Keratinocyte (primary cell): Measurements from ENCODE around the gene OSBPL5.

Source experiments
- EZH2 ChIP-seq: IDR thresholded peaks from one replicate; pipeline ENCODE4 v1.6.1; 2012; ENCODE audit warnings: inconsistent platforms, mild to moderate bottlenecking, low read length, moderate library complexity
- TF ChIP-seq, protein P1 (sequence below), 3 experiments: IDR thresholded peaks in 1 of 3; conservative IDR thresholded peaks in 1 of 3; optimal IDR thresholded peaks in 1 of 3; 2 replicates in 2 of 3; 3 replicates in 1 of 3; pipeline versions ENCODE3 to v1.5.1; 2011; ENCODE audit warnings: low read length in 3 of 3, mild to moderate bottlenecking in 3 of 3, moderate library complexity in 2 of 3, control low read depth in 1 of 3, inconsistent platforms in 1 of 3; ENCODE audit not compliant: insufficient read depth in 2 of 3; ENCODE audit errors: extremely low read depth in 1 of 3

GRCh38 chr11:3052109-3052479, 113.0 kb downstream of the OSBPL5 start:
- no peak for TF ChIP-seq EZH2
- TF ChIP-seq, protein P1, sequence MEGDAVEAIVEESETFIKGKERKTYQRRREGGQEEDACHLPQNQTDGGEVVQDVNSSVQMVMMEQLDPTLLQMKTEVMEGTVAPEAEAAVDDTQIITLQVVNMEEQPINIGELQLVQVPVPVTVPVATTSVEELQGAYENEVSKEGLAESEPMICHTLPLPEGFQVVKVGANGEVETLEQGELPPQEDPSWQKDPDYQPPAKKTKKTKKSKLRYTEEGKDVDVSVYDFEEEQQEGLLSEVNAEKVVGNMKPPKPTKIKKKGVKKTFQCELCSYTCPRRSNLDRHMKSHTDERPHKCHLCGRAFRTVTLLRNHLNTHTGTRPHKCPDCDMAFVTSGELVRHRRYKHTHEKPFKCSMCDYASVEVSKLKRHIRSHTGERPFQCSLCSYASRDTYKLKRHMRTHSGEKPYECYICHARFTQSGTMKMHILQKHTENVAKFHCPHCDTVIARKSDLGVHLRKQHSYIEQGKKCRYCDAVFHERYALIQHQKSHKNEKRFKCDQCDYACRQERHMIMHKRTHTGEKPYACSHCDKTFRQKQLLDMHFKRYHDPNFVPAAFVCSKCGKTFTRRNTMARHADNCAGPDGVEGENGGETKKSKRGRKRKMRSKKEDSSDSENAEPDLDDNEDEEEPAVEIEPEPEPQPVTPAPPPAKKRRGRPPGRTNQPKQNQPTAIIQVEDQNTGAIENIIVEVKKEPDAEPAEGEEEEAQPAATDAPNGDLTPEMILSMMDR (optimal IDR thresholded peaks at IDR 0.05 in 1 of 3, IDR thresholded peaks at IDR 0.05 in 1 of 3, conservative IDR thresholded peaks at IDR 0.05 in 1 of 3; ENCODE audit: extremely low read depth in 1 of 3, insufficient read depth in 2 of 3, low read length in 3 of 3): no peak
